ENCODE results near the gene GADD45G.

Gene GADD45G

DNA sequence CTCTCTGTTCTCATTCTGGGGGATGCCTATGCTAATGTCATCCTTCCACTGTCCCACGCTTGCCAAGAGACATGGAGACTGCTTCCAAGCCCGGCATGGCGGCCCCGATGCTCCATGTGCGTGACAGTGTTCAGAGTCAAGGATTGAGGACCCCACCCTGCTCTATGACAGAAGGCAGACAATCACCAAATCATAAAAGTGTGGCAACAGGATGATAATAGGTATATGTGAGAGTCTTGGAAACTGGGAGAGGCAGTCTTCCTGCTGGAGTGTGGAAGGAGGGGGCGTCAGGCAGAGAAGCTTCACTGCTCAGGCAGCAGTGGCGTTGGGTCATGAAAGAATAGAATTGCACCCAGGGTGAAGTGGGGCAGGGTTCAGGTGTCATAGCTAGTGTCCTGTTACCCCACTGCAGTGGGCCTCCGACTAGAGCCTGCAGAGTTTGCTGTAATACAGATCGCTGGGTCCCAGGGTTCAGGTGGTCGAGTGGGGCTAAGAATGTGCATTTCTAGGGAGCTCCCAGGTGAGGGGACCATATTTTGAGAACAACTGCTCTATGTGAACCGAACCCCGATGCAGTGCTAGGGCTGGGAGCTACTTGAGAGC, 12.5 kb upstream of the GADD45G start:
- in situ Hi-C loops (cut with HindIII; ENCODE audit: low sequenced_read_pairs), result no loop called here

DNA sequence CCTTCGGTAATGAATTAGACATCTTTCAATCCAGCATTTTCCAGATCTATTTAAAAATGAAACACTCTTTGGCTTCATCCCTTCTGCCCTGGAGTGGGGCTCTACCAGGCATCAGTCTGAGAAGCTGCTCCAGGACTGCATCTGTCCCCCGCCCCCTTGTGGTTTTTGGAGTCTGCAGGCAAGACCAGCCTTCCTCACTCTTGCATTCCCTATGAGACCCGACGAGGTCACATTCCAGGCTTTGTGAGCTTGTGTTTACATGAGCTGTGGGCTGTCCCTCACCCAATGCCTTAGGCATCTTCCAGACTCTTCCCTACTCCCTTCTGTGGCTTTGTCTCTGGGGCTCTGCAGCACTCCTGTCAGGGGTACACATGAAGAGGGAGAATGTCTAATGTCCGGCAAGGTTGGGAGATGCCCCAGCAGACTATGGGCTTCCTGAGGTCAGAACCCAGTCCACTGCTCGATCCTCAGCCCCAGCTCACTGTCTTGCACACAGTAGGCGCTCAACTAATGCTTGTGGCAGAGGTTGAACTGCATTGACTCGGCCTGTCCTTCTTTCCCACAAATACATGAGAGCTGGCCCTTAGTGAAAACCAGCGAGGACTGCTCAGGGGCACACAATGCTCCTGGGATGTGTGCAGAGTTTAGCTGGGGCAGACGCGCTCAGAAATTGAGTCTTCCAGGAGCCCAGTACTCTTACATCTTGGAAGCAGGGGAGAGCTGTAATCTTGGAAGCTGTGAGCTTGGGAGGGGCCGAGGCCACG, 11.7 kb upstream of the GADD45G start:
- in situ Hi-C loops (cut with HindIII; ENCODE audit: low sequenced_read_pairs), result no loop called here

DNA sequence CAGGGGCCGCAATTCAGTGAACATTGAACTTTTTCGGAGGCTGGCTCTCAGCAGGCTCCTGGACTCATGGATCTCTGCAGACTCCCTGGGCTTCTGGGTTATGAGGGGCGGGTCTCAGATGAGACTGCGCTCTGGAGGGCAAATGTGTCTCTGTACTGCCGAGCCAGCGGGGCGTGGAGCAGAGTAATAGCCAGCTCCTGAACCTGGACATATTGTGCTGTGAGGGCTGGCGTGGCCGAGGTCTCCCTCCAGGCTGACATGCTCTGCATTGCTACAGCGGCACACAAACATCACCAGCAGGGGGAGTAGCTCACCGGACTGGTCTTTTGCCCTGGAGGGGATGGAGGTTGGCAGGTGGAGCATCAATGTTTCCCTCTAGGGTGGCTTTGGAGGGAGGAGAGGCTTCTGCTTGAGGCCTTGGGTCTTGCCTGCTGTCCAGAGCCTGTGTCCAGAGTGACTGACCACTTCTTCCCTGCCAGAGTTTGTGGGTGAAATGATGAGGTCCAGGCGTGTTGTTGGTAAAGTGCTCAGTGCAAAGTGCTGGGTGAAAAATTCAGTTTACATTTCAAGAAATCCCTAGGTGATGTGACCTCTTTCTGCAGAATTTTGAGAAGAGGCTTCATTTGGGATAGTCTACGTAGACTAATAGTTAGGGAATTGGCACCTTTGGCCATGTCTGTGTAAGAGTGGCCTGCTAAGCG, 10.9 kb upstream of the GADD45G start:
- in situ Hi-C loops (cut with HindIII; ENCODE audit: low sequenced_read_pairs), result no loop called here

DNA sequence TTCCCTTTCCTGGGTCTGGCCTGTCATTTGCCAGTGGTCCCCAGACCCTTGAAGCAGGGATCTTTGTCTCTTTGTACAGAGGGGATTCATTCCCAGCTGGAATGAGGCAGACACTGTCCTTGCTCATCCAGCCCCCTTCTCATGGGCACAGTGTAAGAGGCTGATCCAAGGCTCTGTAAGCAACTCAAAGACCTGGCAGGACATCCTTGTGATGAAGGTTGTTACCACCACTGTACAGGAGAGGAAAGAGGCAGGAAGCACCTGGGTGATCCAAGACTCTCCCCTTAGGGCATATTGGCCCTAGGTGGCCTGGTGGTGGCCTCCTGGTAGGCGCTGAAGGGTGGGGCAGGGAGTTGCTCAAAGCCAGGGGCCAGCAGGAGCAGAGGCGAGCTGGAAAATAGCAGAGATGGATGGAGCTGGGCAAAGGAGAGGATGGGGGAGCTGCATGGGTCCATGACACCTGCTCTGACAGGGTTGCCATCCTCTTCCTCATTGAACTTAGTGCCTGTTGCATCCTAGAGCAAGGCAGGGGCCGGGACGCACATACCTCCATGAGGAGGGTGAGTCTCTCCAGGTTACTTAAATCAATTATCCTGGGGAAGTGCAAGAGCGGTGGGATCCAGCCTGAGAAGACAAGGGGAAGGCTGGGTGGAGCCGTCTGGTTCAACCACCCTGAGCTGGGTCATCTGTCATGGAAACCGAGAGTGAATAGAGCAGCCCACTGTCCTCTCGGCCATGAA, 9.8 kb upstream of the GADD45G start:
- in situ Hi-C loops (cut with HindIII; ENCODE audit: low sequenced_read_pairs), result no loop called here

DNA sequence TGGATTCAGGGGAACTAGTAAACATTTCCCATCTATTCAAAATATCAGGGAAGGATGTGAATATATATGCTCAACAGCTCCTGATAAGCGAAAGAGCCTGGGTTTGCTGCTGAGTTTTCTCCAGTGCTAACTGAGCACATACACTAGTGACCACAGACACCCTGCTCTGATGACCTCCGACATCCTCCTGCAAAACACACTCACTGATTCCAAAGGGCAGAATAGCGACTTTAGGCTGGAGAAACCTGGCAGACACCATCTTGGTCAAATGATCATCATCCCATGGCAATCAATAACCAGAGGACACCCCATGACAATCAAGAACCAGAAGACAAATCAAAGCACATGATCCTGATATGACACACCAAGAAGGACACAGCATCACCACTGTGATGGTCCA, 9.2 kb upstream of the GADD45G start:
- in situ Hi-C loops (cut with HindIII; ENCODE audit: low sequenced_read_pairs), result no loop called here

DNA sequence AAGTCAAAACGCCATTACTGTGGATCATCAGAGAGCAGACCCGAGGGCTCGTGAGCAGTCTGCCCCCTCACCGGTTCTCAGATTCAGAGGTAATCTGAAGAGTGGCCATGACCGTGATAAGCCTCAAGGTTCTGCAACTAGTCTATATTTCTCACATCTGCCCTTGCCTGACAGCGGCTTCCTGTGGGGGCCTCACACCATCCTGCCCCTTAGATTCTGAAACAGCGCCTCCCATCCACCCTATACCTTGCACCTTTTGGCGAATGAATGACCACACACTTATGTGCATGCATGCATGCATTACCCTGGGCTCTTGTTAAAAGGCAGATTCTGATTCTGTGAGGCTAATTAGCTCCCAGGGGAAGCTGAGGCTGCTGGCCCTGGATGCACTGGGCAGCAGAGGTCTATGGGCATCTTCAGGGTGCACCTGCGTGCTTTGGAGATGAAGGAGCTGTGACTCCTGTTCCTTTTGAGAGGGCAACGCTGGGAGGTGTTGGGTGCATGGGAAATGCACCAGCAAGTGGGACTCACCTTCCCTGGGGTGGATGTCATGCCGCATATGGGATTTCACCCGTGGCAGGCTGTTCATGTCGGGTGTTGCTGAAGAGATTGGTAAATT, 7.8 kb upstream of the GADD45G start:
- in situ Hi-C loops (cut with HindIII; ENCODE audit: low sequenced_read_pairs), result no loop called here

DNA sequence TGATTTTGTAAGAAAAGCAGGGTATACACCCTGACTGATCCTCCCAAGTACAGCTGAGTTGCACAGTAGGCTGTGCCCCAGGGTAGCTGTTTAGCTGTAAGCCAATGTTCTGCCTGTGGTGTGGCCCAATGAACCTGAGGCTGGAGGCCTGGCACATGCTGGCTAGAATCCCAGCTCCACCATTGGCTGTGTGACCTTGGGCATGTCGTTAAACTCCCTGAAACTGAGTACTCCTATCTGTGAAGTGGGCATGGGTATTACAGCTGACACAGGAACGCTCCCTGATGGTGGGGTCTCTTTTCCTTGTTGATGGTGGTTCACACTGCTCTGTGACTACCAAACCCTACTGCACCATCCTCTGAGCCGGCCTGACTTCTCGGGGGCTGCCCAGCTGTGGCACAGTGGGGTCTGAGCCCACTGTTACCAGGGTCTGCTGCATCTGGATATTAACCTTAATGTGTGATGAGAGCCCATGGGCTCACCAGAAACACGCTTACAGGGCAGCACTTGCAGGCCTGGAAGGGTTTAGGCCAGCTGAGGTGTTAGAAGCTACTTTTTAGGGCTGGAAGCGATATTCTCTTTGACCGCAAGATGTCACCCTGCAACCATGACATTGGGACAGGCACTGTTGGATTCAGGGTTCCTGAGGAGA, 7.0 kb upstream of the GADD45G start:
- in situ Hi-C loops (cut with HindIII; ENCODE audit: low sequenced_read_pairs), result no loop called here

DNA sequence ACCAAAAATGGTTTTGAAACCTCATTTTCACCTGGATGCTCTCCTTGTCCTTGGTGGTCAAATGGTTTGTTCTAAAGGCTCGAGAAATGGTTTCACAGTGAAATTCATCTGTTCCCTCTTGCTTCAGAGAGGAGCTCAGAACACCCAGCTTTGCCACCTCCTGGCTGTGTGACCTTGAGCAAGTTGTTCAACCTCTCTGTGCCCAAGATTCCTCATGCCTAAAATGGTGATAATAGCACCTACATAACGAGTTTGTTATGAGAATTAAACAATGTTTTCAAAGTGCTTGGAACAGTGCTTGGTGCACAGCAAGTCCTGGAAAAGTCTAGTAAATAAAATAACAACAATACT, 6.5 kb upstream of the GADD45G start:
- in situ Hi-C loops (cut with HindIII; ENCODE audit: low sequenced_read_pairs), result no loop called here

DNA sequence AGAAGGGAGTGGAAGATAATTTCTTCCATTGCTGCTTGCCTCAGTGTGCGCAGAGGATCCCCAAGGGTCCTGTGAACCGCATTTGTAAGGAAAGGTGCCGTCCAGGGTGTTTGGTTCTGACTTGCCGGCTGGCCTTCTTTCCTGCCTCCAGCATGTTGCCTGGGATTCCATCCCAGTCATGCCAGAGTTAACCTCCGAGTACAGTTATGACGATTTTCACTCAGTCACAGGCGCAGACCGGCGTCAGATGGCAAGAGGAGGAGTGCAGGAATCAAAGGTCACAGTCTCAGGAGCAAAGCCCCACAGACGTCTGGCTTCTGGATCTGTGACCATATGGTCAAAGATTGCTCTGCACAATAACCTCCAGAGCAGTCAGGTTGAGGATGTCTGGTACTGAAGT, 5.9 kb upstream of the GADD45G start:
- in situ Hi-C loops (cut with HindIII; ENCODE audit: low sequenced_read_pairs), result no loop called here

DNA sequence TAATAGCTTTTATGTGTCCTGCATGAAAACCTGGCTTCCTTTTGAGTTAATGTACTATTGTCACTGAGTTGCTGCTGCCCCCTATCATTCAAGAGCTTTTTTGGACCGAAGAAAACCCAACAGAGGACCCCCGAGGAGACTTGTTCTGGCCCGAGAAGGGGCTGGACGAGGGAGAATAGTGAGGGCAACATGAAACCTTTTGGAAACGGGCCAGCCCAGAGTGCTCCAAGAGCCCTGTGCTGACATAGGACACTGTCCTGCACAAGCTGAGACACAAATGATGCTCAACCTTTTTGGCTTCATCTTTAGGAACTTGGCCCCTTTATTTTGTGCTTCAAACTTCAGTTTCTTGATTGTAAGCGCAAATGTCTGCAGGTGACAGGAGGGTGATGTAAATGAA, 4.0 kb upstream of the GADD45G start:
- in situ Hi-C loops (cut with HindIII; ENCODE audit: low sequenced_read_pairs), result no loop called here

DNA sequence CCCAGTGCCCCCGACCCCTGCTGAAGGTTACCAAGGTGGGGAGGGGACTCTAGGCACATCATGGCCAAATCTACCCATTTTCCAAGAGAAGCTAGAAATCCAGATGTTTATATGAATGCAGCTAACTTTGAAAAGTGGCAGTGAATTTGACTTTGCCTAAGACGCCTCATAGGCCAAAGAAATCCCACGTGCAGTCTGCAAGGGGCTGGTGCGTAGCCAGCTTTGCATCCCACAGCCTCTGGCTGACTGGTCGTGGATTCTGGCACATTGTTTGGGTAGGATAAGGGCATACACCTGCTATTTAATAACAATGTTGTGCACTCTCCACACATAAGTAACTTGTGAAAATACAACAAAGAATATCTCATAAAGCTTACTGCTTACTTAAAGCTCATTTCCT, 3.5 kb upstream of the GADD45G start:
- in situ Hi-C loops (cut with HindIII; ENCODE audit: low sequenced_read_pairs), result no loop called here

DNA sequence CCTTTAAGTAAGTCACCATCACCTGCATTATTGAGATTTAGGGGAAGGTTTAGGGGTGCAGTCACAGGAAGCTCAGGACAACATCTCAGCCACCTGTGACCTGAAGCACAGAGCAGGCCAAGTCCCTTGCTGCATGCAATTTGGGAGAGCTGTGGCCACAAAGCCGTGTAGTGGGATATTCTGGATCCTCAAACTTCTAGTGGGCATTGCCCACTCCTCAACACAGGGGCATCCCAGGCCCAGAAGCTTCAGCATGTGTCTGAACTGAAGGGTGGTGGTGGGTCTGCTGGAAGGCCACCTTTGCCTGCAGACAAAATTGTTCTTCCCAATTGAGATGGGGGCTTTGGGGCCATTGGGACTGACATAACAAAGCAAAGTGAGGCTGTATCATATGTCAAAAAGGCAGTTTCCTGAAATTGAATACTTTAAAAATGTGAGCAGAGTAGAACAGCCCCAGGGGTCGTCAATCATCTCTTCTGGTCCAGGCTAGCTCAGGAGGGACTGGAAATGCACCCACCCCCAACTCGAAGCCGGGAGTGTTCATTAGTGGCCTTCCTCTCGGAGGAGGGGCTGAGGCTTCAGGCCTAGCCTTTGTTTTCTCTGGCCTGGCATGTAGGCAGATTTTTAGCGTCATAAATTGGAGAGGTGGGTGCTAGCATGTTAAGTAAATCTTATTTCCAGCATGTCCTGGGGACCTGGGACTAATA, 2.8 kb upstream of the GADD45G start:
- in situ Hi-C loops (cut with HindIII; ENCODE audit: low sequenced_read_pairs), result no loop called here

DNA sequence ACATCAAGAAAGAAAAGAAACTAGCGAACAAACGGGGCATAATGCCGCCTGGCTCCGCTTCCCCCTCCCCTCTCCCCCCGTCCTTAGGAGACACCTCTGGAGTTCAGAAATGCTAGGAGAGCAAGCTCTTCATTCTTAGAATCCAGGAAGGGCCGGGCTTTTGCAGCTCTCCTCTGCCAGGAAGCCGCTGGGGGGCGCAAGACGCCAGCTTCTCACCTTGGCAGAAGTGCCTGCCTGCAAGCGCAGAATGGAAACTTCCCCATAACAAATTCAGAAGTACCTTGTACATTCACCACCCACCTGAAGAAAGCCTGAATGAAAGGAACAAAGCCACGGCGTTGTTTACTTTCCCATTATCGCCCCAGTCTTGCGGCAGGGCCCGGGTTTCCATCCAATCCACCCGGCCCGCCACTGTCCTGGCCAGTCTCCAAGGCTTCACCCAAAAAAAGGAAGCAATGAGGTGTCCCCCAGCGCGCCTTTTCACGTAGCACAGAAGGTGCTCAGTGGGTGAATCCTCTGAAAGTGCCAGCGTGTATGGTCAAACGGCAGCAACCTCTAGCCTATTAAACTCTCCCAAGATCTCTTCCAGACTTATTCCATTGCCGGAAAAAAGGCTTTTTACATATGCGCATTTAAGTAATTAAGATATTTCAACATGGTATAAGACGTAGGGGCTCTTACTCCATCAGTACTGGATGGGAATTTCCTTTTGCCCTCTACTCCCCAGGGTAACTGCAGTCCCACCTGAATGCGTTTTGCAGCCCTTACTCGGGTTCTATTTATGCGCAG, 1.6 kb upstream of the GADD45G start:
- in situ Hi-C loops (cut with HindIII; ENCODE audit: low sequenced_read_pairs), result no loop called here

DNA sequence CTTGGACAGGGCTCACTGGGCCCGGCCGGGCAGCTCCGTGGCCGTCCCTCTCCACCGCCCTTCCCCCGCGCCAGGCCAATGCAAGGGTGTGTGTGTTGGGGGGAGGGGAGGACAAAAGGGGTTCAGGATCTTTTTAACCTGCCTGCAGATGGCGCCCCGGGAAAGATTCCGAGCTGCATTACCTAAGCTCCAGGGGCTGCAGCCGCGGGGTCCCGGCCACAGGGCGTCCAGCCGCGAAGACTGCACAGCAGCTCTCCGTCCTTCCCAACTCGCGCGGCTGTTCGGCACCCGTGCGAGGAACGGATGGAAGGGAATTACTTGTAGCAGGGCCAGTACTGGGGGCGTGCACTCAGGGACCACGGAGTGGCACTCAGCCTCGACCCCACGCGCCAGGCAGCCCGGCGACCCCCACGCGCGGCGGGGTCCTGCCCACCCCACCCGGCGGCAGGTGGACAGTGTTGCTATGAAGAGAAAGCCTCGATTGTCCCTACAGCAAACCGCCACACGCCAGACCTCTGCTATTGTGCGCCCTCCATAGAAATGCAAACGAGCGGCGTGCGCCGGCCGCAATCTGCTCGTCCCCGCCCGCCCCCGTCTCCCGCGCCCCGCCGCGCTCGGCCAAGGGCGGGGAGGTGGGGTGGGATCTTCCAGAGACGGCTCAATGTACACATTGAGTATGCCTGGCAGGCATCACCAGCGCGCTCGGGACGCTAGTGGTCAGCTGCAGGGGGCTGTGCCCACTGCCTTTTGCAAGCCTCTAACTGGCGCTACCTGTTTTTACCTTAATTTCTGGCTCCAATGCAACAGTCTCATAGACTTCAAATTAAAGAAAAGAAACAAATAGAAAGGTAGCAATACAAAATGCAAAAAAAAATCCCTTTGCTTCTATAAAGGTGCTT, 796 bp upstream of the GADD45G start:
- in situ Hi-C loops (cut with HindIII; ENCODE audit: low sequenced_read_pairs), result no loop called here

DNA sequence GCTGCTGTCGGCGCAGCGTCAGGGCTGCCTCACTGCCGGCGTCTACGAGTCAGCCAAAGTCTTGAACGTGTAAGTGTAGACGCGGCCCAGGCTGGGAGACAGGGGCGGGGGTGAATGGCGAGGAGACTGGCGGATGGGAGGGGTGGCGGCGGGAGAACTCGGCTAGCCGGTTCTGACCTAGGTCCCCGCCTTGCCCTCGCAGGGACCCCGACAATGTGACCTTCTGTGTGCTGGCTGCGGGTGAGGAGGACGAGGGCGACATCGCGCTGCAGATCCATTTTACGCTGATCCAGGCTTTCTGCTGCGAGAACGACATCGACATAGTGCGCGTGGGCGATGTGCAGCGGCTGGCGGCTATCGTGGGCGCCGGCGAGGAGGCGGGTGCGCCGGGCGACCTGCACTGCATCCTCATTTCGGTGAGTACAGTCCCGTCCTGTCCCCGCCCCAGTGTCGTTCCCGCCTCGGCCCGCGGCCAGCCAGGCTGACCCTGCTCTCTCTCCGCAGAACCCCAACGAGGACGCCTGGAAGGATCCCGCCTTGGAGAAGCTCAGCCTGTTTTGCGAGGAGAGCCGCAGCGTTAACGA, 745 bp downstream of the GADD45G start:
- in situ Hi-C loops (cut with HindIII; ENCODE audit: low sequenced_read_pairs), result no loop called here

DNA sequence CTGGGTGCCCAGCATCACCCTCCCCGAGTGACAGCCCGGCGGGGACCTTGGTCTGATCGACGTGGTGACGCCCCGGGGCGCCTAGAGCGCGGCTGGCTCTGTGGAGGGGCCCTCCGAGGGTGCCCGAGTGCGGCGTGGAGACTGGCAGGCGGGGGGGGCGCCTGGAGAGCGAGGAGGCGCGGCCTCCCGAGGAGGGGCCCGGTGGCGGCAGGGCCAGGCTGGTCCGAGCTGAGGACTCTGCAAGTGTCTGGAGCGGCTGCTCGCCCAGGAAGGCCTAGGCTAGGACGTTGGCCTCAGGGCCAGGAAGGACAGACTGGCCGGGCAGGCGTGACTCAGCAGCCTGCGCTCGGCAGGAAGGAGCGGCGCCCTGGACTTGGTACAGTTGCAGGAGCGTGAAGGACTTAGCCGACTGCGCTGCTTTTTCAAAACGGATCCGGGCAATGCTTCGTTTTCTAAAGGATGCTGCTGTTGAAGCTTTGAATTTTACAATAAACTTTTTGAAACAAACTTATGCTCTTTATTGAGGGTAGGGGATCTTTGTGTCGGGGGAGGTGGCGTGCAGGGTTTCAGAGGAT, 1.3 kb downstream of the GADD45G start:
- in situ Hi-C loops (cut with HindIII; ENCODE audit: low sequenced_read_pairs), result no loop called here

DNA sequence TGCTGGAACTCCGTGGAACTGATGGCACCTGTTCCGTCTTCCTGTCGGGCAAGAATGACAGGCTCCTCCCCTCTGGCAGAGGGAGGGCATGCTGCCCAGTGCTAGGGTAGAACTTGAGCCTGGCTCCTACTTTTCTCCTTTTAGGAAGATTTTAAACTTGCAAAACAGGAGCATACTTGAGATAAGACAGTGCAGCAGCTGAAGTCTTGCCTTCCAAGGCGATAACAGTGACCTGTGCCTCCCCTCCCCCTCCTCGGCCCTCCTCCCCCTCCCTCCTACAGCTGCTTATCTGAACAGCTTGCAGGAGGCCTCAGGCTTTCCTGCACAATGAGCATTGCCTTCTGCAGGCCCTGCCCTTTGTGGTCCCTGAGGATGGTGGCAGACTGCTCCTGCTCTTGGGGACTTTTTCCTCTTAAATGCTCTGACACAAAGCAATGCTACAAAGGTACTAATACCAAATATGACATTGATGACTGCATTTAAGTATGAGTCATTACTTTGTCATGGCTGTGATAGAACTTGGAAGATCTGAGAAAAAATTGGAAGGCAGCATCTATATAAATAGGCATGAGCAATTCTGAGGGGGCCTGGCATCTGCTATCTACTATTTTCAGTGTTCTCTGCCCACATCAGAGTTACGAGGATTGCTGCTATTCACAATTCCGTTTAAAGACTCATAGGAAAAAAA, 2.0 kb downstream of the GADD45G start:
- in situ Hi-C loops (cut with HindIII; ENCODE audit: low sequenced_read_pairs), result no loop called here

All from endothelial cell of hepatic sinusoid (primary cell).